Measurements from ENCODE around the gene AGTPBP1.

DNA sequence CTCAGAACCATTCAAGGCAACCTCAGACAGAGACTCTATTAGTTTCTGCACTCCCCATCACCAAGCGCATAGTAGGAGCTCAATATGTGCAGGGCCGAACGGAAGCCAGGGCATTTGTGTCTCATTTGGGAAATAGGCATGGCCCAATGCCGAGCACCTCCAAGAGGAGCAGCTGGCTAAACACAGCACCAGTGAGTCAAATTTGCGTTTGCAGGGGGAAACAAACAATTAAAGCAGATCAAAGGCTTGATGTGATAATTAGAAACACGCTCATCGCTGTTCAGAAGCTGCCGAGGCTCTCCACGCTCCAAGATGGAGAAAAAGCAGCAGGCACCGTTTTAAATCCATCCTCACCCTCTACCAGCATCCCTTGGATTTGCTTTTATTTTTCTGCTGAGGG is 225.3 kb downstream of the AGTPBP1 start:
- TF ChIP-seq SRF (CRISPR knock-in tag; IDR thresholded peaks at IDR 0.05) (no peak), E4F1 (CRISPR knock-in tag; IDR thresholded peaks at IDR 0.05; ENCODE audit: borderline replicate concordance) (no peak), TAL1 (IDR thresholded peaks at IDR 0.05) (no peak), KDM4B (IDR thresholded peaks at IDR 0.05; ENCODE audit: borderline replicate concordance in 2 of 2, low read depth in 1 of 2) (no peak), SP1 (CRISPR knock-in tag; IDR thresholded peaks at IDR 0.05) (no peak)

All from K562 (cell line).